Endodermal cell (in vitro differentiated cells): ENCODE data around the gene GNG12. TPM values are rescaled to one million over a fixed set of nuclear protein-coding genes. Genes with fewer than 3 reads are reported as not detected.

ENCODE experiments used
- DNase-seq: peaks from one replicate; pipeline ENCODE4 v3.0.0-alpha.2; 2017
- H3K27ac ChIP-seq: 2 replicates; pipeline ENCODE4 v1.5.1; 2013; ENCODE audit warnings: mild to moderate bottlenecking, low read depth, low read length, moderate library complexity
- H3K27me3 ChIP-seq: 2 replicates; pipeline ENCODE4 v1.6.1; 2013; ENCODE audit warnings: mild to moderate bottlenecking, low read length, moderate library complexity; ENCODE audit not compliant: insufficient read depth, control insufficient read depth, poor library complexity, severe bottlenecking
- H3K36me3 ChIP-seq: 2 replicates; pipeline ENCODE4 v1.7.0; 2013; ENCODE audit warnings: mild to moderate bottlenecking, low read length, moderate library complexity; ENCODE audit not compliant: control insufficient read depth, insufficient read depth
- H3K4me1 ChIP-seq: one replicate; pipeline ENCODE4 v1.7.0; 2013; ENCODE audit warnings: low read length; ENCODE audit not compliant: control insufficient read depth, insufficient read depth
- H3K4me3 ChIP-seq: 2 replicates; pipeline ENCODE4 v1.5.1; 2013; ENCODE audit warnings: mild to moderate bottlenecking, low read length, moderate library complexity
- H3K9ac ChIP-seq: 2 replicates; pipeline ENCODE4 v1.6.1; 2013; ENCODE audit warnings: mild to moderate bottlenecking, low read length, moderate library complexity; ENCODE audit not compliant: poor library complexity, severe bottlenecking; ENCODE audit errors: extremely low read depth
- H3K9me3 ChIP-seq: 2 replicates; pipeline ENCODE4 v1.6.1; 2013; ENCODE audit warnings: mild to moderate bottlenecking, low read length, moderate library complexity; ENCODE audit not compliant: control insufficient read depth
- H3K27ac Mint-ChIP-seq: 2 replicates; pipeline ENCODE4 v1.8.0; 2020; ENCODE audit warnings: mixed read lengths
- H3K27me3 Mint-ChIP-seq: 2 replicates; pipeline ENCODE4 v1.8.0; 2021; ENCODE audit warnings: mild to moderate bottlenecking, mixed read lengths; ENCODE audit not compliant: insufficient read depth
- H3K36me3 Mint-ChIP-seq: 2 replicates; pipeline ENCODE4 v1.8.0; 2020; ENCODE audit warnings: low read depth, mixed read lengths
- H3K4me1 Mint-ChIP-seq: 2 replicates; pipeline ENCODE4 v1.8.0; 2020; ENCODE audit warnings: mixed read lengths
- H3K4me3 Mint-ChIP-seq: 2 replicates; pipeline ENCODE4 v1.8.0; 2020; ENCODE audit warnings: mild to moderate bottlenecking, moderate library complexity, mixed read lengths
- H3K9me3 Mint-ChIP-seq: 2 replicates; pipeline ENCODE4 v1.8.0; 2020; ENCODE audit warnings: mild to moderate bottlenecking, mixed read lengths
- WGBS, 2 experiments: methylation state at CpG; one replicate each; pipeline versions ENCODE4 v1.1.5 to v1.1.7; 2013; ENCODE audit warnings: missing lambda C conversion rate in 2 of 2, mixed read lengths in 1 of 2; ENCODE audit not compliant: insufficient coverage in 1 of 2, insufficient read length in 1 of 2; 5-methylcytosine and 5-hydroxymethylcytosine counted together
- total RNA-seq, 2 donors: library from RNA; stranded (reverse); fragmentation: NEBNext Ultra II Directional in 1 of 2; extraction: Animal tissue kit (Norgen Biotek cat#: 25700) in 1 of 2; gene quantifications; 2 replicates in 1 of 2; 3 replicates in 1 of 2; pipeline ENCODE4 v1.2.1, GENCODE V29; 2021
- TF ChIP-seq, protein P1 (sequence below): fragments of 200-600 bp; sonication (generic); conservative IDR thresholded peaks from 2 replicates; pipeline ENCODE4 v1.5.0; 2021; ENCODE audit warnings: antibody characterized with exemption, mild to moderate bottlenecking

Gene GNG12
- total RNA-seq, 2 donors from 2014 or later, result 7.7 to 9.2 TPM

DNA sequence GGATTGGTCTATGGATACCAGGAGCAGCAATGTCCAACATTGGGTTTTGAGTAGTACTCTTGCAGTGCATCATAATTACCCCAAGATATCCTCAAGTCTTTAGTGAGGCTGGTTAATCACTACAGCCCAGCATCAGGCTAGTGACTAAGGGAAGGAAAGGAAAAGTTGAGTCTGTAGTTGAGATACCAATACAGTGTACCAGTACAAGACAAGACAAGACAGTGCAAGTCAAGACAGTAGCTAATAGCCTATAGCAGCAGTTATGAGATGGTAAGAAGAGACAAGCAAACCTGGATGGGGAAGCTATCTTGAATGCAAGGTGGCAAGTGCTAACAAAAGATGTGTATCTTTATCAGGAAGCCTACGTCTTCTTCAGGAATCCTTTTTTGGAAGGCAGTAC is 13.3 kb upstream of the GNG12 start:
- no peak overlapping the region for H3K27ac ChIP-seq
- H3K4me1 Mint-ChIP-seq, result peaks cover 2% of the 10 kb centered on the region
- no peaks in the 10 kb centered on the region for H3K9me3 Mint-ChIP-seq
- H3K9me3 ChIP-seq, result no peaks in the 10 kb centered on the region
- H3K36me3 Mint-ChIP-seq, result no peaks in the 10 kb centered on the region
- peaks cover 1% of the 10 kb centered on the region for H3K27me3 Mint-ChIP-seq
- TF ChIP-seq, protein P1, sequence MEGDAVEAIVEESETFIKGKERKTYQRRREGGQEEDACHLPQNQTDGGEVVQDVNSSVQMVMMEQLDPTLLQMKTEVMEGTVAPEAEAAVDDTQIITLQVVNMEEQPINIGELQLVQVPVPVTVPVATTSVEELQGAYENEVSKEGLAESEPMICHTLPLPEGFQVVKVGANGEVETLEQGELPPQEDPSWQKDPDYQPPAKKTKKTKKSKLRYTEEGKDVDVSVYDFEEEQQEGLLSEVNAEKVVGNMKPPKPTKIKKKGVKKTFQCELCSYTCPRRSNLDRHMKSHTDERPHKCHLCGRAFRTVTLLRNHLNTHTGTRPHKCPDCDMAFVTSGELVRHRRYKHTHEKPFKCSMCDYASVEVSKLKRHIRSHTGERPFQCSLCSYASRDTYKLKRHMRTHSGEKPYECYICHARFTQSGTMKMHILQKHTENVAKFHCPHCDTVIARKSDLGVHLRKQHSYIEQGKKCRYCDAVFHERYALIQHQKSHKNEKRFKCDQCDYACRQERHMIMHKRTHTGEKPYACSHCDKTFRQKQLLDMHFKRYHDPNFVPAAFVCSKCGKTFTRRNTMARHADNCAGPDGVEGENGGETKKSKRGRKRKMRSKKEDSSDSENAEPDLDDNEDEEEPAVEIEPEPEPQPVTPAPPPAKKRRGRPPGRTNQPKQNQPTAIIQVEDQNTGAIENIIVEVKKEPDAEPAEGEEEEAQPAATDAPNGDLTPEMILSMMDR, result no peak
- H3K36me3 ChIP-seq, result no peaks in the 10 kb centered on the region
- no peaks in the 10 kb centered on the region for H3K27me3 ChIP-seq
- no peak overlapping the region for H3K9ac ChIP-seq
- WGBS, 2 experiments, result 95% methylated on average over 1 of the region's 1 CpG; no CpG with 5 or more reads in 1 of the 2 experiments
- no peak for DNase-seq
- H3K4me3 ChIP-seq, result no peak overlapping the region
- no peak overlapping the region for H3K4me3 Mint-ChIP-seq
- H3K27ac Mint-ChIP-seq, result no peak overlapping the region
- H3K4me1 ChIP-seq, result no peaks in the 10 kb centered on the region

DNA sequence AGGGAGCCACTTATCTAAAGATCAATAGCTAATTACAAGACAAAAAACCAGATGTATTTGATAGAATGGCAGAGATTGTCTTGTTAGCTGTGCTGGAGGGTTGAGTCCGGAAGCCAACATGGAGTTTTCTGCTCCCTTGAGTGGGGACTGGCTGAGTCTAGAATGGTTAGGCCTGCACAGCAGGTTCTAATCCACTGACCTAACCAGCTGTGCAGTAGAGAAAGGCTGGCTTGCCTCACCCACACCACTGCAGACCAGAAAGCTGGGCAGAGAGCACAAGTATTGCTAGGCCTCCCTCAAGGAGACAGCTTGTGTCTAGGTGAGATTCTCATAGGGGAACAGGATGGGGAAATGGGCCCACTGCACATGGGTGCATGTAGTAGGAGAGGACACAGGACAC is 11.7 kb upstream of the GNG12 start:
- no peaks in the 10 kb centered on the region for H3K36me3 ChIP-seq
- WGBS, 2 experiments, result 80 to 94% methylated on average over 1 of the region's 1 CpG
- peaks cover 15% of the 10 kb centered on the region for H3K4me1 Mint-ChIP-seq
- H3K4me1 ChIP-seq, result peaks cover 2% of the 10 kb centered on the region
- peaks cover 5% of the 10 kb centered on the region for H3K27me3 ChIP-seq
- H3K27ac ChIP-seq, result no peak overlapping the region
- H3K9ac ChIP-seq, result no peak overlapping the region
- H3K9me3 ChIP-seq, result no peaks in the 10 kb centered on the region
- H3K9me3 Mint-ChIP-seq, result no peaks in the 10 kb centered on the region
- H3K36me3 Mint-ChIP-seq, result no peaks in the 10 kb centered on the region
- H3K27ac Mint-ChIP-seq, result no peak overlapping the region
- TF ChIP-seq, protein P1, result no peak
- peaks cover 4% of the 10 kb centered on the region for H3K27me3 Mint-ChIP-seq
- H3K4me3 ChIP-seq, result no peak overlapping the region
- DNase-seq, result no peak
- no peak overlapping the region for H3K4me3 Mint-ChIP-seq

DNA sequence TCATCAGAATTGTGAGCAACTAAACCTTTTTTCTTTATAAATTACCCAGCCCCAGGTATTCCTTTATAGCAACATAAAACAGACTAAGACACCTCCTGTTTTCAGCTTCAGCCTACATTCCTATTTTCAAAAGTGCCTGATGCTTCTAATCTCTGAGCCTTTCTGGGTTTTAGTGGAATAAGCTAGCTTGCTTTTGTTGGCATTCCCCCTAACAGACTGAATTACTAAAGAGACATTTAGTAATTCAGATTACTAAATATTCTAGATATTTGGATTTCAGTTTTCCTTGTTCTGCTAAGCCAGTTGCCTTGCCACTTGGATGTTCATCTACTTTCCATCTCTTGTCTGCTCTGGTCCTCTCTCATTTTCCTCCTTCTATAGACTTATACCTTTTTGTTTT is 10.5 kb upstream of the GNG12 start:
- TF ChIP-seq, protein P1, result no peak
- Mint-ChIP-seq H3K27ac (no peak overlapping the region), H3K4me3 (no peak overlapping the region), H3K4me1 (peaks cover 26% of the 10 kb centered on the region), H3K27me3 (peaks cover 7% of the 10 kb centered on the region), H3K9me3 (no peaks in the 10 kb centered on the region), H3K36me3 (no peaks in the 10 kb centered on the region)
- no peaks in the 10 kb centered on the region for H3K9me3 ChIP-seq
- peaks cover 9% of the 10 kb centered on the region for H3K27me3 ChIP-seq
- H3K4me3 ChIP-seq, result no peak overlapping the region
- no peaks in the 10 kb centered on the region for H3K36me3 ChIP-seq
- peaks cover 2% of the 10 kb centered on the region for H3K4me1 ChIP-seq
- H3K9ac ChIP-seq, result no peak overlapping the region
- DNase-seq, result no peak
- H3K27ac ChIP-seq, result no peak overlapping the region
